Activated CD8-positive, alpha-beta memory T cell treated with anti-CD3 and anti-CD28 coated beads for 36 hours (primary cell): ENCODE results near the gene CHIT1. TPM values are rescaled to one million over a fixed set of nuclear protein-coding genes. Genes with fewer than 3 reads are reported as not detected.

Experiments used
- CTCF ChIA-PET: fragments of 350-600 bp; sonication (Branson Sonifier 250); formaldehyde crosslinking; loops from one replicate; lab custom pipeline; 2021; ENCODE audit warnings: antibody characterized with exemption; lab: Charles Lee
- POLR2A ChIA-PET: fragments of 350-600 bp; sonication (Branson Sonifier 250); formaldehyde crosslinking; loops from one replicate; lab custom pipeline; 2021; ENCODE audit warnings: antibody characterized with exemption; lab: Charles Lee
- total RNA-seq, 2 experiments: library from RNA; stranded (reverse); gene quantifications; one replicate each; pipeline ENCODE4 v1.2.3, GENCODE V29; 2021

Gene CHIT1
- total RNA-seq, 2 experiments from 2014 or later = 0.06 TPM; not detected in 1

GRCh38 chr1:203204756-203205155 is 24.7 kb downstream of the CHIT1 start:
- CTCF ChIA-PET = interaction anchor here (2.8 kb wide), 1 partner anchor 12 kb away, joined by 9 read pairs; no protein-coding TSS in a partner anchor
- POLR2A ChIA-PET = no interaction called here

DNA sequence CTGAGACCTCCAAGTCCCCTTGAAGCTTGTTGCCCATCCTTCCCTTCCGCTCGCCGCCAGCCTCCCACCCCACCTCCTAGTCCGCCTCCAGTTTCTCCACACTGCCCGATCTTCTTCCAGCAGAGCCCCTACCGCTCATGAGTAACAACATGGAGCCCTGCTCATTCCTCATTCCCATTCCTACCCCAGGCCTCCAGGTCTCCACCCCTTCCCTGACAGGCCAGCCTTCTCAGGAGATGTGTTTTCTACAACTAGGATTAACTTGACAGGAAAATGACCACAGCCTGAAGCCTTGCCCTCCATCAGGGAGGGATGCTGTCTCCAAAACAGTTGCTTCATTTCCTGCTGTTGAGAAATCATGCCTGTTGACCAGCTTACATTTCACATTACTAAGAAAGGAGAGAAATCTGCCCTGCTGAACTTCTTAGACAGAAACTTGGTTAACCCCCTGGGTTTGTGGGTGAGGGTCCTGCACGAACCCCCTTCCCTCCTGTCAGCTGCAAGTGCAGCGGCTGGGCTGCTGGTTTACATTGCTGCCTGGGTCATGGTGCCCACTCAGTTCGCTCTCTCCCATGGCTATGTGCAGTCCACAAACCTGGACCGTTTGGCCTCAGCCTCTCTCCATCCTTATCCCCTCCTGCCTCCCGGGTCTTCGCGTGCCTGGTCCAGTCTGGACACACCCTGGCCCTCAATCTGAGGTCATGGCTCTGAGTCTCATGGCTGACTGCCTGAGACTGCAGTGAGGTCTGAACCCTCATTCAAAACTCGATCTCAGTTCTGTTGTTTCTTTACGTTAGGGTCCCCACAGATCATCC is 26.8 kb downstream of the CHIT1 start:
- ChIA-PET CTCF (interaction anchor here (0.6 to 2.8 kb wide), 2 partner anchors 14 to 112 kb away, joined by 5 to 9 read pairs; no protein-coding TSS in a partner anchor), POLR2A (no interaction called here)

GRCh38 chr1:203201516-203202205 is 27.8 kb downstream of the CHIT1 start:
- POLR2A ChIA-PET = no interaction called here
- CTCF ChIA-PET = no interaction called here

GRCh38 chr1:203200916-203201315 is 28.6 kb downstream of the CHIT1 start:
- CTCF ChIA-PET = interaction anchor here (1.7 kb wide), 1 partner anchor 161 kb away, joined by 8 read pairs; no protein-coding TSS in a partner anchor
- POLR2A ChIA-PET = no interaction called here

- CTCF ChIA-PET = interaction anchor here (1.7 kb wide), 1 partner anchor 161 kb away, joined by 8 read pairs; no protein-coding TSS in a partner anchor
- POLR2A ChIA-PET = no interaction called here
Observed at GRCh38 chr1:203199816-203200571, 29.5 kb downstream of the CHIT1 start.

GRCh38 chr1:203199481-203199815 is 30.0 kb downstream of the CHIT1 start:
- CTCF ChIA-PET = interaction anchor here (1.7 kb wide), 1 partner anchor 160 kb away, joined by 8 read pairs; no protein-coding TSS in a partner anchor
- POLR2A ChIA-PET = no interaction called here

GRCh38 chr1:203199002-203199401 is 30.5 kb downstream of the CHIT1 start:
- POLR2A ChIA-PET = interaction anchor here (0.6 kb wide), 1 partner anchor 528 kb away, joined by 3 read pairs; no protein-coding TSS in a partner anchor
- CTCF ChIA-PET = no interaction called here

DNA sequence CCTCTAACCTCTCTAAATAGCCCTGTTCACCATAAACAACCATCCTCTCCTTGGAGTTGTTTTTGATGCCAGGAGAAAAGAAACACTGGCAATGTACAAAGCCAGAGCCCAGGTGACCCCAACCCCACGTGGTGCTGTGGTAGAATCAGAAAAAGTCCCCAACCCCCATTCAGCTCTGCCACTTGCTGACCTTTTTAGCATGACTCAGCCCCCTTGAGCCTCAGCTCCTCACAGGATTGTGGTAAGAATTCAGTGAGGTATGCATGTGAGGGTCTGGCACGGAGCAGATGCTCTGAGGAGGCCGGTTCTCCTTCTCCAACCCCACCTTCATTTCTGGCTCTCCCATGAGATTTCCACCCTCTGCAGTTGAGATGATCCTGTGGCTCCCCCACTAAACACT is 31.8 kb downstream of the CHIT1 start:
- ChIA-PET POLR2A (no interaction called here), CTCF (no interaction called here)

GRCh38 chr1:203196371-203196770 is 33.1 kb downstream of the CHIT1 start:
- CTCF ChIA-PET = interaction anchor here (1.4 kb wide), 1 partner anchor 157 kb away, joined by 4 read pairs; no protein-coding TSS in a partner anchor
- POLR2A ChIA-PET = no interaction called here

- CTCF ChIA-PET = no interaction called here
- POLR2A ChIA-PET = no interaction called here
Observed at GRCh38 chr1:203190949-203191348, 38.5 kb downstream of the CHIT1 start.

- CTCF ChIA-PET = no interaction called here
- POLR2A ChIA-PET = no interaction called here
Observed at GRCh38 chr1:203189951-203190352, 39.5 kb downstream of the CHIT1 start.

GRCh38 chr1:203188686-203189232 is 40.7 kb downstream of the CHIT1 start:
- POLR2A ChIA-PET = no interaction called here
- CTCF ChIA-PET = no interaction called here

DNA sequence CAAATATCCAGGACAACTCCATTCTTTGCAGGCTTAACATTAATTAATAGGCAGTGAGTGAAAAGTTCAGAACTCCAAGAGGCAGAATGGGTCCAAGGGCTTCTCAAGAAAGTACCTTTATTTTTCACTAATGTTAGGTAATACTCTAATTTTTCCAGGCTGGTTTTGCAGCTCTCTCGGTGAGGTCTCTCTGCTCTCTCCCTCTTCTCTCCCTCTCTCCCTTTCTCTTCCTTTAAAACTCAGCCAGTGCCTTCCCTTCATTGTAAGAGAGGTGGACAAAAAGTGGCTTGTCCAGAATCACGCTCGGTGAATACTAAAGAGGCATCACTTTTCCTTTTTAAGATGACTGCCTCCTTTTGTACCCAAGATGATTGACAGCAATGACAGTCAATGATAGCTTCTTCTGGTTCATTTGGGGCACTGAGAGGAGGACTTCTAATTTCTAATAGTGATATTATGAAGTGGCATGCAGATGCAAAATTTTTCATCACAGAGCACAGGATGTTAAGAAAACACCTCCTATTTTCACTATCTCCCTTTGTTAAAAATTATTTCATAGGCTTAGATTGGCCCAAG is 41.7 kb downstream of the CHIT1 start:
- CTCF ChIA-PET = no interaction called here
- POLR2A ChIA-PET = interaction anchor here (0.6 kb wide), 1 partner anchor 1517 kb away, joined by 5 read pairs; no protein-coding TSS in a partner anchor

GRCh38 chr1:203187304-203187685 is 42.2 kb downstream of the CHIT1 start:
- POLR2A ChIA-PET = interaction anchor here (0.6 kb wide), 1 partner anchor 1517 kb away, joined by 5 read pairs; no protein-coding TSS in a partner anchor
- CTCF ChIA-PET = no interaction called here

GRCh38 chr1:203186446-203187303 is 42.8 kb downstream of the CHIT1 start, which contains the start of gene CHI3L1:
CHI3L1 (minus strand) TSS chr1:203186704; CDS start chr1:203186623, 81 bp downstream.
- ChIA-PET POLR2A (interaction anchor here (0.6 kb wide), 1 partner anchor 1518 kb away, joined by 5 read pairs; no protein-coding TSS in a partner anchor), CTCF (no interaction called here)

DNA sequence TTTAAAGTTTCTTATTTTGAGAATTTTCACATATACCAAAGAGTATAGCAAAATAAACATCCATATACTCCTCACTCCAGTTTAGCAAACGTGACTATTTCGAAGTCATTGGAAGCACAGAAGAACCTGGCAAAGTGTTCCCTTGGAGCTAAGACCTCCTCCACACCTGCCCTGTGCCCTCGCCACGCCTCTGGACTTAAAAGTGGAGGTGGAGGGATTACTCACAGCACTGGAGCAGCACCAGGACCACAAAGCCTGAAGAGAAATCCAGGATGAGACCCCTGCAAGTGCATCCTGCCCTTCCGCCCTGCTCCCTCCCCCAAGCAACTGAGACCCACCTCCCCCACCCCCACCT is 43.4 kb downstream of the CHIT1 start:
- CTCF ChIA-PET = no interaction called here

GRCh38 chr1:203185585-203185984 is 43.9 kb downstream of the CHIT1 start:
- CTCF ChIA-PET = no interaction called here
- POLR2A ChIA-PET = no interaction called here

More for the DNA sequence above, 43.4 kb downstream of the CHIT1 start:
- POLR2A ChIA-PET = no interaction called here

GRCh38 chr1:203185061-203185461 is 44.4 kb downstream of the CHIT1 start:
- POLR2A ChIA-PET = no interaction called here
- CTCF ChIA-PET = no interaction called here
